Stomach (tissue), 4 donors: Measurements from ENCODE around the gene KDM4E.
"Not testable (repeated sequence)": the region's sequence is repeated elsewhere in the genome, so short reads cannot be mapped to it uniquely, and the experiment has no call there.

Experiments
- EP300 ChIP-seq: sonication (generic); formaldehyde crosslinking; IDR thresholded peaks from one replicate; pipeline ENCODE4 v1.6.1; 2017; ENCODE audit warnings: antibody characterized with exemption
- POLR2A ChIP-seq, 4 donors: fragments of 450-650 bp; IDR thresholded peaks; one replicate each; pipeline ENCODE4 v1.6.1; 2016; ENCODE audit warnings: antibody characterized with exemption in 4 of 4, control low read depth in 2 of 4, mild to moderate bottlenecking in 1 of 4, moderate library complexity in 1 of 4
- POLR2AphosphoS5 ChIP-seq, 3 donors: sonication (generic); formaldehyde crosslinking; IDR thresholded peaks; one replicate each; pipeline ENCODE4 v1.6.1; 2016; ENCODE audit warnings: antibody characterized with exemption in 3 of 3
- TF ChIP-seq, protein P1 (sequence below), 7 experiments: fragments of 450-650 bp in 4 of 7; fragments of 200-600 bp in 3 of 7; sonication (generic) in 3 of 7; IDR thresholded peaks; one replicate each; pipeline ENCODE4 v1.5.1; 2016 to 2019; ENCODE audit warnings: antibody characterized with exemption in 7 of 7, control low read depth in 2 of 7, mild to moderate bottlenecking in 1 of 7

DNA sequence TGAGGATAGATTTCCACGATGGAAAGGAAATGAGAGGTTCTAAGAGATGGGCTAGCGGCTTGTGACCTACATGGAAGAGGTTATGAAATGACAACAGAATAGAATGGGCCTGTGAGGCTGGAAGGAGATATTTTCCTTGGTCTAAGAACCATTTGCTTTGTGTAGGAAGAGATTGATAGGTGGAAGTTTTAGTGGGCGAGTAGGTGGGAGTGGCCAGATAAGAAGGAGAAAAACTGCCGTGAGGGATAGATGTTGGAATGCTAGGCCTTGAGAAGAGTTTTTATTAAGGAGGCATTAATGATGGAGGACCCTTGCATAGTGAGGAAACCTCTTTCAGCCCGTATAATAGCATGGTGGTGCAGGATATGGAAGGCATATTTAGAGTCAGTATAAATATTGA lies 3.6 kb upstream of the KDM4E start:
- TF ChIP-seq, protein P1, sequence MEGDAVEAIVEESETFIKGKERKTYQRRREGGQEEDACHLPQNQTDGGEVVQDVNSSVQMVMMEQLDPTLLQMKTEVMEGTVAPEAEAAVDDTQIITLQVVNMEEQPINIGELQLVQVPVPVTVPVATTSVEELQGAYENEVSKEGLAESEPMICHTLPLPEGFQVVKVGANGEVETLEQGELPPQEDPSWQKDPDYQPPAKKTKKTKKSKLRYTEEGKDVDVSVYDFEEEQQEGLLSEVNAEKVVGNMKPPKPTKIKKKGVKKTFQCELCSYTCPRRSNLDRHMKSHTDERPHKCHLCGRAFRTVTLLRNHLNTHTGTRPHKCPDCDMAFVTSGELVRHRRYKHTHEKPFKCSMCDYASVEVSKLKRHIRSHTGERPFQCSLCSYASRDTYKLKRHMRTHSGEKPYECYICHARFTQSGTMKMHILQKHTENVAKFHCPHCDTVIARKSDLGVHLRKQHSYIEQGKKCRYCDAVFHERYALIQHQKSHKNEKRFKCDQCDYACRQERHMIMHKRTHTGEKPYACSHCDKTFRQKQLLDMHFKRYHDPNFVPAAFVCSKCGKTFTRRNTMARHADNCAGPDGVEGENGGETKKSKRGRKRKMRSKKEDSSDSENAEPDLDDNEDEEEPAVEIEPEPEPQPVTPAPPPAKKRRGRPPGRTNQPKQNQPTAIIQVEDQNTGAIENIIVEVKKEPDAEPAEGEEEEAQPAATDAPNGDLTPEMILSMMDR (IDR thresholded peaks at IDR 0.05): not testable (repeated sequence)
- TF ChIP-seq POLR2A (IDR thresholded peaks at IDR 0.05); POLR2AphosphoS5 (IDR thresholded peaks at IDR 0.05); EP300: not testable (repeated sequence)
